GM21576 (cell line): Measurements from ENCODE around the gene AP1S1.
A peak's percentile ranks its signal among the peaks of the same experiment; 100 is the strongest.
"Not testable (repeated sequence)": the region's sequence is repeated elsewhere in the genome, so short reads cannot be mapped to it uniquely, and the experiment has no call there.

Experiments
- ATAC-seq: cut with Tn5 transposase; IDR thresholded peaks from one replicate; pipeline ENCODE4 v1.9.1; 2021; ENCODE audit warnings: mild to moderate bottlenecking, moderate library complexity; ENCODE audit not compliant: unreplicated experiment

The AP1S1 gene

DNA sequence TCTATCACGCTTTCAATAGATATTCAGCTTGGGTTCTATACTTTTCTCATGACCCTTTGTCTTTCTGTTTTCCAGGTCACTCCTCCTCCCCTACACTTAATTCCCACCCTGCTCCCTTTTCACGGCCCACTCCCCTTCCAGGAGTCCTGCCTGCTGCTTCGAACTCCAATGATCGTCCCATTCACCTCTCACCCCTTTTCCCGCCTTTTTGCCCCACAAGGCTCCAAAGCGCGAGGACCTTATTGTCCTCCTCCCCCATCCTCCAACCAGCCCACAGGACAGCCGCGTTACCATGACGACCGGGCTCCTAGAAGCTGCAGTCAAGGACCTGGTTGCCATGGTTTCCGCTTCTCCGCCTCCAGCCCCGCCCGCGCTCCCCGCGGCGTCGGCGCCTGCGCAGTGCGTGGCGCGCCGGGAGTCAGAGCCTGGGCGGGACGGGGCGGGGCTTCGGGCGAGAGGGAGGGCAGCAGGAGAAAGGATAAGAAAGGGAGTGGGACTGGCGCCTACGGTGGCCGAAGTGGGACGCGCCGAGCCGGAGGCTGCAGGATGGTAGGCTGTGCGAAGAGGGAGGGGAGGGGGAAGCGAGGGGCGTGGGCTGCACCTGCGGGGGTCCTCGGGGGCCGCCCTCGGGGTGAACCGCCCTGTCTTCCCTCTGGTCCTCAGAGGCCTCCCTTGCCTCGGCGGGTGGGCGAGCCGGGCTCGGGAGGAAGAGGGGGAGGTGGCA, at the start of gene AP1S1:
Gene AP1S1 (plus strand): TSS at position 508 of the 724 bp plus-strand sequence. CDS start 39 bp downstream, at position 547.
- ATAC-seq = peak; percentile 58

DNA sequence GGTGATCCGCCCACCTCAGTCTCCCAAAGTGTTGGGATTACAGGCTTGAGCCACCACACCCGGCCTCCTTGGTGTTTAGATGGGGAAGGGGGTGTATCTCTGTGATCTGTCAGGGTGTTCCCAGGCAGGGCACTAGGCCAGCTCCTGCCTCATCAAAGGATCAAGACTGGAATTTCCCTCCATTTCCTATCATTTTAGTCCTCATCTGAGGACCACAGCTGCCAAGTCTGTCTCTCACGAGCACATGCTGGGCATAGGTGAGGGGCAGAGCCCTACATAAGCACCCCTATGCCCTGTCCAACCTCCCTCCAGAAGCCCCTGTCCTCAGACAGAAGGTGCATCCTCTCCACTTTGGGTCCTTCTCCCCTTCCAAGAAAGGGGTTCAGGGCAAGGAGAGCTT, 49.5 kb upstream of the AP1S1 start:
- no peak for ATAC-seq

DNA sequence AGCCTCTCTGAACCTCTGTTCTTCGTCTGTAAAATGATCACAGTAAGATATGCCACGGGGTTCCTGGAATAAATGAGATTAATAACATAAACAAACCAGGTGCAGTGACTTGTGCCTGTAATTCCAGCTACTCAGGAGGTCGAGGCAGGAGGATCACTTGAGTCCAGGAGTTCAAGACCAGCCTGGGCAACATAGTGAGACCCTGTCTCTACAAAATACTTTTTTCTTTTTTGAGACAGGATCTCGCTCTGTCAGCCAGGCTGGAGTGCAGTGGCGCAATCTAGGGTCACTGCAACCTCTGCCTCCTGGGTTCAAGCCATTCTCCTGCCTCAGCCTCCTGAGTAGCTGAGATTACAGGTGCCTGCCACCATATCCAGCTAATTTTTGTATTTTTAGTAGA, 49.0 kb upstream of the AP1S1 start:
- not testable (repeated sequence) for ATAC-seq

DNA sequence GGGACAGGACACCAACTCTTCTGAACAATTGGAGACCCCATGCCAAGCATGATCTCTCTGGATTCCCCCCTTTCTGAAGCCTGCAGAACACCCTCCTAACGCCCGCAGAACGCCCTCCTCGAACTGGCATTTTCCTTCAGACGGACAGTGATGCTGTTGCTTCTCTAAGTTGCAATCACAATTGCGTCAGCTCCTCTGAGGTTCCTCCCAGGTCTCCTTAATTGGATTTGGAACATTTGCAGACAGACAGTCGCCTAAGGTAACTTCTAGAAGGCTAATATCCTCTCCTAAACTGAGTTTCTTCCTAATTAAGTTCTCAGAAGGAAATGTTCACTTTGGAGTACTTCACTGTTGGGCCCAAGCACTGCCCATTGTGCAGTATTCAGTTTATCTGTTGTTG, 47.9 kb upstream of the AP1S1 start:
- no peak for ATAC-seq

DNA sequence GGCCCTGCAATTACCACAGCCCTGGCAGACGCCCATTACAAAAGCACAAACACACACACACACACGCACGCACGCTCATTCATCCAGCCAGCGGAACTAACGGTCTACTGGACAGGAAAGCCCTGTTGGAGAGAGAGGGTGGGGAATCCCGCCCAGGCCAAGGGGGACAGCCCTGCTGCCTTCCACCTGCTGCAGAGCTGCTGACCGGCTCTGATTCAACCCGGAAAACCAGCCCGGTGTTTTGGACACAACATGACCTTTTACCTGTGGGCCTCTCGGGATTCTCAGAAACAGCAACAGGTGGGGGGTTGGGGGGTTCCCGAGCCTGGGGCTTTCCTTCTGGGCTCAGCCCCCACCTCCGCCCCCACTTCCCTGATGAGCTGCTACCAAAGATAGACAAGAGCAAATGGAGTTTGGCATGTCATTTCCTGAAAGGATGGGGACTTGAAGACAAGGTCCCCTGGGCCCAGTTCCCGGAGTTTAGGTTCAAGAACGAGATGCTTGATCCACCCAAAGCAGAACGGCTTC, 45.9 kb upstream of the AP1S1 start:
- no peak for ATAC-seq

DNA sequence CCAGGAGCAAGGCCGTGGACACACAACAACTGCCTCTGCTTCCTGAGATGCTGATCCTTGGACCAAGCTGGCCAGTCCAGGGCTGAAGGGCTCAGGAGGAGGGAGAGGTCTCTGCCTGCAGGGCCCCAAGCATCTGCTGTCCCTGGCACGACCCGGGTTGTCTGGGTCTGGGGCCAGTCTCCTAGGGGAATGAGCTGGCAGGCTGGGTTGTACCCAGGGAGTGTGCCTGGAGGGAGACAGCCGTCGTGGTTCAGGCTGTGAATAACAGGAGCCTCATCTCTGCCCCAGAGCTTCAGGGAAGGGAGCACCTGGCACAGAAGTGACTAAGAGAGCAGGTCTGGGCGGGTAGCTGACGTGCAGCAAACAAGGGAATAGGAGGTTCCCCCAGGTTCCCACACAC, 45.3 kb upstream of the AP1S1 start:
- no peak for ATAC-seq

DNA sequence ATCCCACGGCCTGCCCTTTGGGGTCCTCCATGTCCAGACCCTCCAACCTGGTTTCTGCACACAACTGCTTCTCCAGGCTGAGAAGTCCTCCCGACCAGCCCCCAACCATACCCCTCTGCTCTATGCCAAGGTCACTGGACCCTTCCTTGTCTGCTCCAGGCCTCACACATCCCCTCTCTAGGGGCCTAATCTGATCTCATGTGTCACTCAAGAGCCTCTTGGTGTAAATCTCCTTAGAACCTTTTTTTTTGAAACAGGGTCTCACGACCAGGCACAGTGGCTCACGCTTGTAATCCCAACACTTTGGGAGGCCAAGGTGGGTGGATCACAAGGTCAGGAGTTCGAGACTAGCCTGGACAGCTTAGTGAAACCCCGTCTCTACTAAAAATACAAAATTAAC, 44.9 kb upstream of the AP1S1 start:
- ATAC-seq = no peak

DNA sequence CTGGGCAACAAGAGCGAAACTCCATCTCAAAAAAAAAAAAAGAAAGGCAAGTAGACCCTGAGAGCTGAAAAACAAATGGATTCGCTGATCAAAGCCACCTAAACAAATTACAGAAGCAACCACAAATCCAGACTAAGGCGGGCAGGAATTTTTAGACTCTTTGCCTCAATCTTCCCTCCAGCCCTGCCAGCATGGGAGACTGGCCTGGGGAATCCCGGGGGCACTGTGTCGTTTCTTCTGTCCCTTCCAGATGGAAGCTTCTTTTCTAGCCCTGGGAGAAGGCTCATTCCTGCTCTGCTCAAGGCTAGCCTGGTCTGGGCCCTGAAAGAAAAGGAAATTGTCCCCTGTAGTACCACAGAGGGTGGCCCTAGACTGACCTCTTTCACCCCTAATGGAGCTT, 43.0 kb upstream of the AP1S1 start:
- ATAC-seq = no peak

DNA sequence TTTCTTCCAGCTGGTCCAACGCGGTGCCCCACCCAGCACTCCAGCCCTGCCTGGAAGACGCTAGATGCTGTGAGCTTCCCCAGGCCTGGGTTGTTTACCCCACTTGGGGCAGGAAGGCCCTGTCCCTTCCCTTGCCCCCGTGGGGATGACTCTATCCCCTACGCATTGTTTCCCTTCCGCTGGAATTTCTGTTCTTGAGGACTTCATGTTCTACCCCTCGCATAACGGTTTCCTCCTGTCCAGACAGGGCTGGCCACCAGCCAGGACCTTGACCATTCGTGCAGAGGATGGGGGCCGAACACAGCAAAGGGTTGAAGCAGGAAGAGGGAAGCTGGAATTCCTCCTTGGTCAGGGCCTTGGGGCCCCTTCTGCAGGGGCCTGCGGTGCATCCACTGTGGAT, 42.0 kb upstream of the AP1S1 start:
- ATAC-seq = no peak

DNA sequence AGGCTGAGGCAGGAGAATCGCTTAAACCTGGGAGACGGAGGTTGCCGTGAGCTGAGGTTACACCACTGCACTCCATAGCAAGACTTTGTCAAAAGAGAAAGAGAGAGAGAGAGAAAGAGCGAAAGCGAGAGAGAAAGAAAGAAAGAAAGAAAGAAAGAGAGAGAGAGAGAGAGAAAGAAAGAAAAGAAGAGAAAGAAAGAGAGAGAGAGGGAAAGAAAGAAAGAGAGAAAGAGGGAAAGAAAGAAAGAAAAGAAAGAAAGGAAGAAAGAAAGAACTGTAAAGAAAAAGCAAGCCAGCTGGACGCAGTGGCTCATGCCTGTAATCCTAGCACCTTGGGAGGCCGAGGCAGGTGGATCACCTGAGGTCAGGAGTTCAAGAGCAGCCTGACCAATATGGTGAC, 41.1 kb upstream of the AP1S1 start:
- not testable (repeated sequence) for ATAC-seq

DNA sequence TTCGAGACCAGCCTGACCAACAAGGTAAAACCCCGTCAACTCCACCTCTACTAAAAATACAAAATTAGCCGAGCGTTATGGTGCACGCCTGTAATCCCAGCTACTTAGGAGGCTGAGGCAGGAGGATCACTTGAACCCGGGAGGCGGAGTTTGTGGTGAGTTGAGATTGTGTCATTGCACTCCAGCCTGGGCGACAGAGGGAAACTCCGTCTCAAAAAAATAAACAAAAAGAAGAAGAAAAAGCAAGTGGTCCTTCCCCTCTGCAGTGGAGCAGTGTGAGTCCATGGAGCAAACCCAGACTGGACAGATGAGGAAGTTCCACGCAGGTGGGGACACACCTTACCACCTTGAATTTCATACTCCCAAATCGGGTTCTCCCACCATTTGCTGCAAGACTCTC, 40.4 kb upstream of the AP1S1 start:
- ATAC-seq = no peak

DNA sequence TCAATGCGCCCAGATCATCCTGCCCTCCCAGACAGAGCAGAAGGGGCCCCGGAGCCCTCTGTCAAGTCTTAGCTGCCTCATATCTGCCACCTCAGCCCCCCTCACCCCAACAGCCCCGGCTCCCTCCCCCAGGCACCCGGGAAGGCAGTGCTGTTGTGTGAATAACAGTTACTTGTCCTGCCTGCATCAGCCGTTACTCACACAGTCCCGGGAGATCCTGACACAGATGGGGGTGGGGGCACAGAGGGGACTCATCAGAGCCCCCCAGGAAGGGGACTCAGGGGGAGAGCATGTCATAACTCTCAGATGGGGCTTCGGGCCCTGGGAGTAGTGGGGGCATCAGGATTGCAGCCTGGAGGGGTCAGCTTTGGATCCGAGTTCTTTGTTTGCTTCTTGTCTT, 39.8 kb upstream of the AP1S1 start:
- ATAC-seq = no peak

DNA sequence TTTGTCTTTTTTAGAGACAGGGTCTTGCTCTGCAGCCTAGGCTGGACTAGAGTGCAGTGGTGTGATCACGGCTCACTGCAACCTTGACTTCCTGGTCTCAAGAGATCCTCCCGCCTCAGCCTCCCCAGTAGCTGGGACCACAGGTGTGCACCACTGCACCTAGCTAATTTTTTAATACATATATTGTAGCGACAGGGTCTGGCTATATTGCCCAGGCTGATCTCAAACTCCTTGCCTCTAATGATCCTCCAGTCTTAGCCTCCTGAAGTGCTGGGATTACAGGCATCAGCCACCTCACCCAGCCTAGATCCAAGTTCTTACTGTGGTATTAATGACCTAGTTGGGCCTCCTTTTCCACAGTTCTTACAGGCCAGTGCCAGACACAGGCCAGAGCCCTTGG, 39.1 kb upstream of the AP1S1 start:
- no peak for ATAC-seq

DNA sequence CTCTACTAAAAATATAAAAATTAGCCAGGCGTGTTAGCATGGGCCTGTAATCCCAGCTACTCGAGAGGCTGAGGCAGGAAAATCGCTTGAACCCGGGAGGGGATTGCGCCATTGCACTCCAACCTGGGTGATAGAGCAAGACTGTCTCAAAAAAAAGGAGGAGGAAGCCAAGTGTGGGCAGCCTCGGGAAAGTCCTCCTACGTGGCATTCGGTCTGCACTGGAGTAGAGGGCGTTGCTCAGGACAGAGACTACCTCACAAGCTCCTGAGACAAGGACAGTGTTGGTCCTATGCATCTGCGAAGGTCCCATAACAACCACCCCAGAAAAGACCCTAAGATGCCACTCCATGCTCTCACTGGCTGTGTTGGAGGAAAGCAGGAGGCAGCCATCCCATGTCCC, 37.4 kb upstream of the AP1S1 start:
- ATAC-seq = no peak

DNA sequence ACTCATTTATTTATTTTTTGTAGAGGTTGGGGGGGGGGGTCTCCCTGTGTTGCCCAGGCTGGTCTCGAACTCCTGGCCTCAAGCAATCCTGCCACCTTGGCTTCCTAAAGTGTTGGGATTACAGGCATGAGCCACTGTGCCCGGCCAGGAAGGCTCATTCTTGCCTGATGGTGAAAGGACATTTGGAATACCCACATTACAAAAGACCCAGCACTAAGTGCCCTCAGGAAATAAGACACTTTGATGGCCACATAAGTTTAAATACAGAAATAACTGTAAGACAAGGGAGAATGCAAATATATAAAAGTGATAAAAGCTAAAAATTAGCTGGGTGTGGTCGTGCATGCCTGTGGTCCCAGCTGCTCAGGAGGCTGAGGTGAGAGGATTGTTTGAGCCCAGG, 35.4 kb upstream of the AP1S1 start:
- no peak for ATAC-seq

DNA sequence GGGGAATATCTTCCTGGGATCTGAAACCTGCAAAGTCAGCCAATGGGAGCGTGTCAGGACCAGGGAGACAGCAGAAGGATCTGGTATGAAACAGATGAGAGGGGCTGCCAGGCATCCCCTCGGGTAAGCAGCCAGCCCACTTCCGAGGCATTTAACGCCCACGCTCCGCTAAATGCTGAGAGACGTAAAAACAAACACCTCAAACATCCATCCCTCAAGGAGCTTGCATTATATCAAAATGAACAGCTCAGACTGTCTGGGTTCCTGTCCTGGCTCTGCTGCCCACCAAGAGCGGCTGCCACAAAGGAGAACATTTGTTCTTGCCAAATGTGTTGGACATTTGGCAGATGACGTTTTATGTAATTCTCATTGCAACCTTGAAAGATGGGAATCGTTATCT, 34.4 kb upstream of the AP1S1 start:
- ATAC-seq = no peak

DNA sequence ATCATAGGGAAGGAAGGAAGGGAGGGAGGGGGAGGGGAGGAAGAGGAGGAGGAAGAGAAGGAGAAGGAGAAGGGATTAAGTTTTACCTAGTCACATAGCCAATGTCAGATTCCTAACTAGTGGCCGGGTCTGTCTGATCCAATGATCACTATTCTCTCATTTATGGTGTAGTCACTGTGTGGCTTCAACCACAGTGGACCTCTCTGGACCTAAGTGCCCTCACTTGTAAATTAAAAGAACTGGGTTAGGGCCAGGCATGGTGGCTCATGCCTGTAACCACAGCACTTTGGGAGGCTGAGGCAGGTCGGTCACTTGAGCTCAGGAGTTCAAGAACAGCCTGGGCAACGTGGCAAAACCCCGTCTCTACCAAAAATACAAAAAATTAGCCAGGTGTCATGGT, 34.0 kb upstream of the AP1S1 start:
- no peak for ATAC-seq

DNA sequence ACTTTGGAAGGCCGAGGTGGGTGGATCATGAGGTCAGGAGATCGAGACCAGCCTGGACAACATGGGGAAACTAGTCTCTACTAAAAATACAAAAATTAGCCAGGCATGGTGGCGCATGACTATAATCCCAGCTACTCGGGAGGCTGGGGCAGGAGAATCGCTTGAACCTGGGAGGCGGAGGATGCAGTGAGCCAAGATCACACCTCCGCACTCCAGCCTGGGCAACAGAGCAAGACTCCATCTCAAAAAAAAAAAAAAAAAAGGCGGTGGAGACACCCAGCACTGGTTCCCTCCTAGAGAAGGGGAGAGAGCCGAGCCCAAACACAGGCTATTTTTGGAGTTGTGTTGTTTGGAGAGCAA, 32.7 kb upstream of the AP1S1 start:
- not testable (repeated sequence) for ATAC-seq

DNA sequence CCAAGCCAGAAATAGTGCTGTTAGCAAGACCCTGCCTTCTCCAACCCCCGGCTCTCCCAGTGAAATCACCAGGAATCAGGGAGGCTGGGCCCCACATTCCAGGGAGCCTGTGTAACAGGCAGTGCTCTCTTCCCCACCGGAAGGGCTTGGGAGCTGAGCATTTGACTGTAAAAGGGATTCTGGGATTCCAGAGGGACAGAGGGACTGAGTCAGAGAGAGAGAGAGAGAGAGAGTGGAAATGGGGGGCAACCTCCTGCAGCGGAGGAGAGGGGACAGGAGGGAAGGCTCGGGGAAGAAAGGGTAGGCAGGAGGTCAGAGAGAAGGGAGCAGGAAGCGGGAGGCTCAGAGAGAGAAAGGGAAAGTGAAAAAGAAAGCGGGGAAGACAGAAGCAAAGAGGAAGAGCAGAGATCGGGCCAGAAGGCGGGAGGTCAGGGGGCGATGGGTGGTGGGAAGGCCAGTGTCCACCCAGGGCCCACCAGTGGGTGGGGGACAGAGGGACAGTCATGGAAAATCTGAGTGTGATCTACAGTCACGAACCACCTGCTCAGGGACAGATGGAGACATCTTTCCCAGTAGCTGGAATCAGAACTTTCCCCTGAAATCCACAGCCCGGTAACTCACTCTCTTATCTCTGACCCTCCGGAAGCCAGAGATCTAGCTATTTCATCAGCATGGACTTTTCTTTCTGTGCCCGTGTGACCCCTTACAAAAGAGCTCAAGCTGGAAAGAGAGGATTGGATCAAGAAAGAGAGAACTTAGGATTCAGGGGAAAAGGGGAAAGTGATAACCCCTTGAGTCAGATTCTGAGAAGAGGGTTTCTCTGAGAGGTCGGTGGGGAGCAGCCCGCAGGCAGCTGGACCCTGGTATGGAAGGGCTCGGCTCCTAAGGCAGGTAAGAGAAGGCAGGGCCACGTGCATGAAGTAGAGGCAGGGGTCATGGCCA, 32.0 kb upstream of the AP1S1 start:
- ATAC-seq = no peak

DNA sequence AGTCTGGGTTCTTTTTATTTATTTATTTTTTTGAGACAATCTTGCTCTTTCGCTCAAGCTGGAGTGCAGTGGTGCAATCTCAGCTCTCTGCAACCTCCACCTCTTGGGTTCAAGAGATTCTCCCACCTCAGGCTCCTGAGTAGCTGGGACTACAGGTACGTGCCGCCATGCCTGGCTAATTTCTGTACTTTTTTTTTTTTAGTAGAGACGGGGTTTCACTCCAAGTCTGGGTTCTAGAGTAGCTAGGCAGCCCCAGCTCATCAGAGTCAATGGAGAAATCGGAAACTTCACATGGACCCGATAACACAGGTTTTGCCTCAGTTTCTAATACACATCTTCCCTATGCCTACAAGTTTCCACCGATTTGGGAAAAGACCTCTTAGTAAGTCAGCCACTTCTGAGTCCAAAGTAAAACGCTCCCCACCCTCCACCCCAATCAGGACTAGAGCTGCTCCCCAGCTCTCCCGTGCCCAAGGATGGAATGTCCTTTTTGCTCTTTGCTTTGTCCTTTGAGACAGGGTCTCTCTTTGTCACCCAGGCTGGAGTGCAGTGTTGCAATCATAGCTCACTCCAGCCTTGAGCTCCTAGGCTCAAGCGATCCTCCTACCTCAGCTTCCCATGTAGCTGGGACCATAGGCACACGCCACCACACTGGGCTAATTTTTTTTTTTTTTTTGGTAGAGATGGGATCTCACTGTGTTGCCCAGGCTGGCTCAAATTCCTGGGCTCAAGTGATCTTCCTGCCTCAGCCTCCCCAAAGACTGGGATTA, 31.2 kb upstream of the AP1S1 start:
- no peak for ATAC-seq

DNA sequence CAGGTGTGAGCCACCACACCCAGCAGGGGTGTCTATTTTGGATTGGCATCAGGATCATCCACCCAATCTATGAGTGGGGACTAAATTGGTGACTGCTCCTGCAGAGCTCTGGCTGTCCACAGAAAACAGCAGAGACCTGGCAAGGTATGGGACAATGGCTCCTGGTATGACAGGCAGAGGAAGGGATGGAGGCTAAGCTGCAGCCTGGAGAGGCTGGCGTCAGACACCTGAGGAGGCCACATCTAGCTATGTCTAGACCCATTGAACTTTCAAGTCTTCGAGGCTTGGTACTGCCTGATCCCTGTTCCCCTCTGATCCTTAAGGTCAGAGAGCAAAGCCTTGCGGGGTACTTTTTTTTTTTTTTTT, 30.6 kb upstream of the AP1S1 start:
- no peak for ATAC-seq
